Neural cell (in vitro differentiated cells): Measurements from ENCODE around the gene UBE2F. TPM values are rescaled to one million over a fixed set of nuclear protein-coding genes. Genes with fewer than 3 reads are reported as not detected.

Experiments used
- H2AFZ ChIP-seq: fragments of 200-600, 300-800 bp; sonication (generic), shearing (Covaris generic); 2 replicates; pipeline ENCODE4 v1.6.0; 2014; ENCODE audit warnings: low read depth, mild to moderate bottlenecking, antibody characterized with exemption, low read length, moderate library complexity
- H3F3A ChIP-seq: fragments of 200-600 bp; shearing (Covaris generic); 2 replicates; pipeline ENCODE4 v1.6.1; 2016; ENCODE audit warnings: mild to moderate bottlenecking, moderate library complexity, mixed read lengths, antibody characterized with exemption, low read length; ENCODE audit not compliant: insufficient read depth, poor library complexity, severe bottlenecking
- H3K27ac ChIP-seq: fragments of 200-600, 300-800 bp; sonication (generic), shearing (Covaris generic); 2 replicates; pipeline ENCODE4 v1.5.1; 2014; ENCODE audit warnings: mild to moderate bottlenecking, low read length, moderate library complexity
- H3K27me3 ChIP-seq: fragments of 300-800, 200-600 bp; sonication (generic), shearing (Covaris generic); 2 replicates; pipeline ENCODE4 v1.6.0; 2014; ENCODE audit warnings: mild to moderate bottlenecking, low read depth, low read length, moderate library complexity; ENCODE audit not compliant: insufficient read depth
- H3K36me3 ChIP-seq: fragments of 300-800, 200-600 bp; sonication (generic), shearing (Covaris generic); 2 replicates; pipeline ENCODE4 v1.5.1; 2014; ENCODE audit warnings: mild to moderate bottlenecking, antibody characterized with exemption, low read length, moderate library complexity; ENCODE audit not compliant: insufficient read depth
- H3K4me2 ChIP-seq: fragments of 300-800, 200-600 bp; sonication (generic), shearing (Covaris generic); 2 replicates; pipeline ENCODE4 v1.6.0; 2014; ENCODE audit warnings: mild to moderate bottlenecking, low read length
- H3K4me3 ChIP-seq: fragments of 300-800, 200-600 bp; sonication (generic), shearing (Covaris generic); 2 replicates; pipeline ENCODE4 v1.5.1; 2014; ENCODE audit warnings: mild to moderate bottlenecking, low read length, moderate library complexity
- H3K79me2 ChIP-seq: fragments of 200-600 bp; shearing (Covaris generic); replicated peaks from 2 replicates; pipeline ENCODE4 v1.6.0; 2014; ENCODE audit warnings: mild to moderate bottlenecking, low read length, moderate library complexity; ENCODE audit not compliant: insufficient read depth
- H3K9ac ChIP-seq: fragments of 300-800, 200-600 bp; sonication (generic), shearing (Covaris generic); 2 replicates; pipeline ENCODE4 v1.6.1; 2016; ENCODE audit warnings: mild to moderate bottlenecking, low read length, mixed read lengths
- H3K9me2 ChIP-seq: fragments of 200-600 bp; shearing (Covaris generic); 2 replicates; pipeline ENCODE4 v1.6.1; 2016; ENCODE audit warnings: mild to moderate bottlenecking, low read length, mixed read lengths; ENCODE audit not compliant: insufficient read depth
- H3K9me3 ChIP-seq: fragments of 200-600, 300-800 bp; sonication (generic), shearing (Covaris generic); 2 replicates; pipeline ENCODE4 v1.6.1; 2016; ENCODE audit warnings: mild to moderate bottlenecking, mixed run types, low read length, moderate library complexity, mixed read lengths
- H4K20me1 ChIP-seq: fragments of 200-600 bp; shearing (Covaris generic); 2 replicates; pipeline ENCODE4 v1.6.1; 2016; ENCODE audit warnings: mild to moderate bottlenecking, mixed run types; ENCODE audit not compliant: insufficient read depth
- CTCF ChIP-seq: fragments of 450-650 bp; IDR thresholded peaks from 2 replicates; pipeline ENCODE4 v1.5.1; 2014; ENCODE audit warnings: antibody characterized with exemption, mild to moderate bottlenecking, moderate library complexity; ENCODE audit not compliant: poor library complexity, severe bottlenecking
- EZH2 ChIP-seq: fragments of 200-600, 300-800 bp; shearing (Covaris generic), sonication (generic); IDR thresholded peaks from 2 replicates; pipeline ENCODE4 v1.6.1; 2014; ENCODE audit warnings: antibody characterized with exemption, low read length, borderline replicate concordance, mild to moderate bottlenecking; ENCODE audit not compliant: insufficient read depth, poor library complexity, severe bottlenecking
- MXI1 ChIP-seq: fragments of 450-650 bp; conservative IDR thresholded peaks from 2 replicates; pipeline ENCODE4 v1.6.1; 2014; ENCODE audit warnings: antibody characterized with exemption, mild to moderate bottlenecking; ENCODE audit not compliant: poor library complexity, severe bottlenecking
- POLR2AphosphoS5 ChIP-seq: IDR thresholded peaks from 2 replicates; pipeline ENCODE4 v1.6.1; 2012
- RAD21 ChIP-seq: fragments of 450-650 bp; conservative IDR thresholded peaks from 2 replicates; pipeline ENCODE4 v1.6.1; 2014; ENCODE audit warnings: antibody characterized with exemption, mild to moderate bottlenecking, moderate library complexity
- REST ChIP-seq: IDR thresholded peaks from 2 replicates; pipeline ENCODE4 v1.6.1; 2012; ENCODE audit warnings: borderline replicate concordance
- SMC3 ChIP-seq: fragments of 450-650 bp; conservative IDR thresholded peaks from 2 replicates; pipeline ENCODE4 v1.6.1; 2014; ENCODE audit warnings: antibody characterized with exemption, mild to moderate bottlenecking, moderate library complexity; ENCODE audit not compliant: poor library complexity
- TAF1 ChIP-seq: IDR thresholded peaks from 2 replicates; pipeline ENCODE4 v1.6.1; 2012; ENCODE audit warnings: low read depth
- polyA plus RNA-seq: library from polyadenylated mRNA; depleted of rRNA; stranded (reverse); fragments of >200 nt; gene quantifications from 2 replicates; pipeline ENCODE4 v1.2.3, GENCODE V29; 2014

Gene UBE2F
- polyA plus RNA-seq, 1 donor from 2014 or later, result 65.7 TPM

GRCh38 chr2:237921967-237922492, 44.8 kb upstream of the UBE2F start:
- H3K27ac ChIP-seq, result no peak overlapping the region

GRCh38 chr2:237922641-237923361, 44.0 kb upstream of the UBE2F start:
- no peak for TF ChIP-seq REST
- no peak for TF ChIP-seq EZH2
- no peak for TF ChIP-seq MXI1
- no peak for TF ChIP-seq CTCF
- no peak for TF ChIP-seq TAF1
- no peak for TF ChIP-seq SMC3
- no peak for TF ChIP-seq RAD21
- TF ChIP-seq POLR2AphosphoS5, result no peak
- Histone ChIP-seq H2AFZ (no peak overlapping the region), H3K79me2 (no peaks in the 10 kb centered on the region), H3K9me3 (no peaks in the 10 kb centered on the region), H3K27me3 (no peaks in the 10 kb centered on the region), H3K9me2 (no peaks in the 10 kb centered on the region), H4K20me1 (no peaks in the 10 kb centered on the region), H3F3A (no peaks in the 10 kb centered on the region), H3K9ac (no peak overlapping the region), H3K27ac (no peak overlapping the region), H3K36me3 (no peaks in the 10 kb centered on the region), H3K4me3 (no peak overlapping the region), H3K4me2 (no peak overlapping the region)

More at GRCh38 chr2:237921967-237922492, 44.8 kb upstream of the UBE2F start:
- H3K9ac ChIP-seq, result no peak overlapping the region
- TF ChIP-seq SMC3 (no peak), MXI1 (no peak)
- H3K79me2 ChIP-seq, result no peaks in the 10 kb centered on the region
- H3K36me3 ChIP-seq, result no peaks in the 10 kb centered on the region
- H4K20me1 ChIP-seq, result no peaks in the 10 kb centered on the region
- H3K9me2 ChIP-seq, result no peaks in the 10 kb centered on the region
- no peaks in the 10 kb centered on the region for H3F3A ChIP-seq
- no peak overlapping the region for H3K4me2 ChIP-seq
- no peak overlapping the region for H2AFZ ChIP-seq
- H3K27me3 ChIP-seq, result no peaks in the 10 kb centered on the region
- no peaks in the 10 kb centered on the region for H3K9me3 ChIP-seq
- no peak overlapping the region for H3K4me3 ChIP-seq
